Progenitor cell of endocrine pancreas (in vitro differentiated cells): ENCODE results near the gene CCDC9B. TPM values are rescaled to one million over a fixed set of nuclear protein-coding genes. Genes with fewer than 3 reads are reported as not detected.

ENCODE experiments used
- DNase-seq: peaks from one replicate; pipeline ENCODE4 v3.0.0; 2021; ENCODE audit warnings: low spot score; ENCODE audit not compliant: unreplicated experiment
- H3K27ac Mint-ChIP-seq: 2 replicates; pipeline ENCODE4 v1.8.0; 2021; ENCODE audit warnings: mild to moderate bottlenecking, moderate library complexity, mixed read lengths
- H3K27me3 Mint-ChIP-seq: 2 replicates; pipeline ENCODE4 v1.8.0; 2021; ENCODE audit warnings: mixed read lengths
- H3K36me3 Mint-ChIP-seq: 2 replicates; pipeline ENCODE4 v1.8.0; 2022; ENCODE audit warnings: mixed read lengths; ENCODE audit not compliant: insufficient read depth
- H3K4me1 Mint-ChIP-seq: 2 replicates; pipeline ENCODE4 v1.8.0; 2021; ENCODE audit warnings: low read depth, mixed read lengths
- H3K4me3 Mint-ChIP-seq: 2 replicates; pipeline ENCODE4 v1.8.0; 2021; ENCODE audit warnings: low read depth, mild to moderate bottlenecking, moderate library complexity, mixed read lengths
- H3K9me3 Mint-ChIP-seq: 2 replicates; pipeline ENCODE4 v1.8.0; 2021; ENCODE audit warnings: low read depth, mixed read lengths
- CTCF ChIP-seq: fragments of 200-600 bp; sonication (generic); IDR thresholded peaks from one replicate; pipeline ENCODE4 v1.5.0; 2021; ENCODE audit warnings: antibody characterized with exemption, mild to moderate bottlenecking; ENCODE audit not compliant: unreplicated experiment
- total RNA-seq: library from RNA; stranded (reverse); gene quantifications from 2 replicates; pipeline ENCODE4 v1.2.1, GENCODE V29; 2021

The CCDC9B gene
- total RNA-seq, 1 donor from 2014 or later = 0.07 TPM

GRCh38 chr15:40331637-40332036, 9.1 kb downstream of the CCDC9B start:
- peaks cover 2% of the 10 kb centered on the region for H3K36me3 Mint-ChIP-seq

GRCh38 chr15:40331026-40331425, 9.7 kb downstream of the CCDC9B start:
- Mint-ChIP-seq H3K27ac (no peak overlapping the region), H3K4me3 (no peak overlapping the region), H3K9me3 (no peaks in the 10 kb centered on the region), H3K36me3 (peaks cover 2% of the 10 kb centered on the region), H3K4me1 (peaks cover 1% of the 10 kb centered on the region), H3K27me3 (peaks cover 51% of the 10 kb centered on the region)
- no peak for TF ChIP-seq CTCF
- DNase-seq = no peak

More at GRCh38 chr15:40331637-40332036, 9.1 kb downstream of the CCDC9B start:
- Mint-ChIP-seq H3K27ac (no peak overlapping the region), H3K4me3 (no peak overlapping the region), H3K9me3 (no peaks in the 10 kb centered on the region), H3K27me3 (peaks cover 46% of the 10 kb centered on the region), H3K4me1 (peaks cover 1% of the 10 kb centered on the region)
- TF ChIP-seq CTCF = no peak
- DNase-seq = no peak

- DNase-seq = no peak
- TF ChIP-seq CTCF = no peak
- Mint-ChIP-seq H3K27me3 (peaks cover 53% of the 10 kb centered on the region), H3K36me3 (peaks cover 4% of the 10 kb centered on the region), H3K4me3 (no peak overlapping the region), H3K9me3 (no peaks in the 10 kb centered on the region), H3K4me1 (peaks cover 1% of the 10 kb centered on the region), H3K27ac (no peak overlapping the region)
Observed at GRCh38 chr15:40330368-40330836, 10.3 kb downstream of the CCDC9B start.

- peaks cover 1% of the 10 kb centered on the region for H3K4me1 Mint-ChIP-seq
- H3K4me3 Mint-ChIP-seq = no peak overlapping the region
- H3K27ac Mint-ChIP-seq = peak overlapping the region; percentile 44
- peaks cover 59% of the 10 kb centered on the region for H3K27me3 Mint-ChIP-seq
- DNase-seq = no peak
- TF ChIP-seq CTCF = no peak
- H3K9me3 Mint-ChIP-seq = no peaks in the 10 kb centered on the region
- peaks cover 4% of the 10 kb centered on the region for H3K36me3 Mint-ChIP-seq
Observed at GRCh38 chr15:40329804-40330203, 10.9 kb downstream of the CCDC9B start.

- Mint-ChIP-seq H3K4me3 (no peak overlapping the region), H3K36me3 (peaks cover 4% of the 10 kb centered on the region), H3K4me1 (no peaks in the 10 kb centered on the region), H3K9me3 (no peaks in the 10 kb centered on the region), H3K27me3 (peaks cover 54% of the 10 kb centered on the region), H3K27ac (no peak overlapping the region)
- no peak for TF ChIP-seq CTCF
- no peak for DNase-seq
Observed at GRCh38 chr15:40328751-40329150, 12.0 kb downstream of the CCDC9B start.
